Colonic mucosa (tissue), 4 donors: ENCODE measurements around the gene ADAMTSL1. TPM values are rescaled to one million over a fixed set of nuclear protein-coding genes. Genes with fewer than 3 reads are reported as not detected.

Experiments used
- DNase-seq: peaks from one replicate; pipeline ENCODE4 v3.0.0-alpha.2; 2020
- H3K27ac ChIP-seq: fragments of 200-600 bp; one replicate; pipeline ENCODE4 v1.8.0; 2021
- H3K27me3 ChIP-seq: fragments of 200-600 bp; one replicate; pipeline ENCODE4 v1.8.0; 2021
- H3K36me3 ChIP-seq: fragments of 200-600 bp; one replicate; pipeline ENCODE4 v1.8.0; 2021
- H3K4me1 ChIP-seq: fragments of 200-600 bp; one replicate; pipeline ENCODE4 v1.8.0; 2021; ENCODE audit warnings: mild to moderate bottlenecking
- H3K4me3 ChIP-seq: fragments of 200-600 bp; one replicate; pipeline ENCODE4 v1.8.0; 2021
- H3K9ac ChIP-seq, 2 donors: one replicate each; pipeline ENCODE4 v1.7.0; 2013; ENCODE audit warnings: control low read depth in 2 of 2, low read depth in 2 of 2, low read length in 2 of 2
- H3K9me3 ChIP-seq: fragments of 200-600 bp; one replicate; pipeline ENCODE4 v1.8.0; 2021
- CTCF ChIP-seq: fragments of 200-600 bp; IDR thresholded peaks from one replicate; pipeline ENCODE4 v1.8.0; 2022; ENCODE audit warnings: antibody characterized with exemption, mild to moderate bottlenecking
- intact Hi-C: fragments of 100-400 bp; cut with DNase I; formaldehyde crosslinking; loops from one replicate; pipeline ENCODE4 v1.14.1; 2022
- total RNA-seq, 2 donors: library from RNA; stranded (reverse); fragmentation: NEBNext Ultra II Directional in 1 of 2; extraction: Animal tissue kit (Norgen Biotek cat#: 25700) in 1 of 2; gene quantifications; one replicate each; pipeline ENCODE4 v1.2.1, GENCODE V29; 2021
- donor health status: healthy.
- donor health status: DM: no; HTN: no; CAD: no.
- donor health status: DM: no; HTN: no; CAD: no.

ADAMTSL1 gene
- total RNA-seq, 2 donors from 2014 or later: 10.2 to 14.7 TPM

DNA sequence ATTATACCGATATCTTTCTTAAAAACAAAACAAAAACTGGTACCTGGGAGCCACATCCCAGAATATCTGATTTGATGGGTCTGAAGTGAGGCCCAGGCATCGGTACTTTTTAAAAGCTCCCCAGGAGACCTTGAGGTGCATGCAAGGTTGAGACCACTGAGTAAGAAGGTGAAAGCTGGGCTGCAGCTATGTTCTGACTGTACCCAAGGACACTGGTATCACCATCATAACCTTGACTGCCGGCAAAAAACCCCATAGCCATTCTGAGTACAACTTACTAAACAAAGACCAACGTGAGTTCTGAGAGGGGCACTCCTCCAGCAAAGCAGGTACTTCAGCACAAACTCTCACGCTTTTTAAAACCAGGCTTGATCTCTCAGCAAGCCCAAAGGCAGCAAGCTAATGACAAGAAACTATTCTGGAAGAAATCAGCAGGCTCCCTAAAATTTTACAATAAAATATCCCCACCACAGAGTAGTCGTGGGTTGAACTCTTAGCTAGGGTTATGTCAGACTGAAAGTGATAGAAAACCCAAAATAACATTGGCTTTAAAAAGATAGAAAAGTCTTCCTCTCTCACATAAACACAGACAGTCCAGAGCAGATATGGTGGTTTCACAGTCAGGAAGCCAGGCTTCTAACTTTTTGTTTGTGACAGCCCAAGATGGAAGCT is 295.1 kb downstream of the ADAMTSL1 start:
- no peak overlapping the region for H3K4me3 ChIP-seq
- H3K9me3 ChIP-seq: no peaks in the 10 kb centered on the region
- no peak for DNase-seq
- no peaks in the 10 kb centered on the region for H3K36me3 ChIP-seq
- H3K27ac ChIP-seq: no peak overlapping the region
- no peak overlapping the region for H3K9ac ChIP-seq
- intact Hi-C loops: no loop called here
- no peaks in the 10 kb centered on the region for H3K4me1 ChIP-seq
- no peaks in the 10 kb centered on the region for H3K27me3 ChIP-seq
- no peak for TF ChIP-seq CTCF

GRCh38 chr9:18770131-18770908 is 296.4 kb downstream of the ADAMTSL1 start:
- no peak overlapping the region for H3K27ac ChIP-seq
- H3K36me3 ChIP-seq: no peaks in the 10 kb centered on the region
- H3K27me3 ChIP-seq: no peaks in the 10 kb centered on the region
- no peak overlapping the region for H3K9ac ChIP-seq
- intact Hi-C loops: no loop called here
- H3K9me3 ChIP-seq: no peaks in the 10 kb centered on the region
- H3K4me1 ChIP-seq: no peaks in the 10 kb centered on the region
- DNase-seq: no peak
- no peak for TF ChIP-seq CTCF
- no peak overlapping the region for H3K4me3 ChIP-seq

DNA sequence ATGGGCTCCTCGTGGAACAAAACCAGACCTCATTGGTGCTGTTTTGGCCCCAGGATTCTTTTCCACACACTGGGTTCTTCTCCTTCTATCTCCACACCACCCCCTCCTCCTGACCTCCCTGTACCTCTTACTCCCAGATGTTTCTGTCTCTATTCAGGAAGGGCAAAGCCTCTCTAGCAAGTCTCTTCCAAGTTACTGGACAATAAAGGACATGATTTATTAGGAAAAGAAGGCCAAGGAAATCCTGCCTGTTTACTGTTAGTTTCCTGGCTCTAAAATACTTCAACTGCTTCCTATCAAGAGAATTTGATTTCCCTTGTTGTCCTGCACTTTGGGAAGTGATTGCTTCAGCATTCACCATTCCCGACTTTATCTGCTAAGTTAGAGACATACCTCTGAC is 297.1 kb downstream of the ADAMTSL1 start:
- H3K4me1 ChIP-seq: no peaks in the 10 kb centered on the region

DNA sequence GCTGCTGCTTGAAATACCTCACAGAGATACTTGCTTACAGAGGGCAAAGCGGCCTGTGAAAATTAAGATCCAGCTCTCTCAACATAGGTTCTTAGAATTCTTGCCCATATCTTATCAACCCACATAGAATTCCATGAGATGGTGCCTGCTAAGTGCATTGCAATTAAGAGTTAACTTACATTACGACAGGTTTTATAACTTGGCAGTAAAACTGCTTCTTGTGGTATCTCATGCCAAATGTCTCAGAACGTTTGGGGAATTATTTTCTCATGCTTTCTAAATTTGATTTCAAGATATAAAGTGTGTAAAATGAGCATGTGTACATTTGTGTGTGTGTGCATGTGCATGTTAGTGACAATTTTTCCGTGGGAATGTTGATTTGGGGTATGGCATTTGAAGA is 297.8 kb downstream of the ADAMTSL1 start:
- Histone ChIP-seq H3K9ac (no peak overlapping the region), H3K36me3 (no peaks in the 10 kb centered on the region), H3K4me1 (no peaks in the 10 kb centered on the region), H3K9me3 (no peaks in the 10 kb centered on the region), H3K27ac (no peak overlapping the region), H3K4me3 (no peak overlapping the region), H3K27me3 (no peaks in the 10 kb centered on the region)
- intact Hi-C loops: no loop called here
- DNase-seq: no peak
- no peak for TF ChIP-seq CTCF

More for the DNA sequence above, 297.1 kb downstream of the ADAMTSL1 start:
- no peaks in the 10 kb centered on the region for H3K27me3 ChIP-seq
- no peaks in the 10 kb centered on the region for H3K36me3 ChIP-seq
- H3K4me3 ChIP-seq: no peak overlapping the region
- no peak overlapping the region for H3K9ac ChIP-seq
- no peak for DNase-seq
- no peak overlapping the region for H3K27ac ChIP-seq
- no peak for TF ChIP-seq CTCF
- H3K9me3 ChIP-seq: no peaks in the 10 kb centered on the region
- intact Hi-C loops: no loop called here

GRCh38 chr9:18775241-18775640 is 301.3 kb downstream of the ADAMTSL1 start:
- no peaks in the 10 kb centered on the region for H3K36me3 ChIP-seq
- no peak for TF ChIP-seq CTCF
- no peak for DNase-seq
- no peaks in the 10 kb centered on the region for H3K27me3 ChIP-seq
- no peak overlapping the region for H3K9ac ChIP-seq
- H3K9me3 ChIP-seq: no peaks in the 10 kb centered on the region
- H3K27ac ChIP-seq: no peak overlapping the region
- intact Hi-C loops: no loop called here
- H3K4me3 ChIP-seq: no peak overlapping the region
- no peaks in the 10 kb centered on the region for H3K4me1 ChIP-seq
